Smooth muscle cell (in vitro differentiated cells): Measurements from ENCODE around the gene GTPBP6. TPM values are rescaled to one million over a fixed set of nuclear protein-coding genes. Genes with fewer than 3 reads are reported as not detected.

Experiments used
- DNase-seq: peaks from one replicate; lab custom pipeline; 2025; ENCODE audit not compliant: unreplicated experiment; lab: John Stamatoyannopoulos, UW
- H2AFZ ChIP-seq: fragments of 200-600 bp; sonication (generic); 2 replicates; pipeline ENCODE4 v1.6.0; 2016; ENCODE audit warnings: antibody characterized with exemption, low read depth, mild to moderate bottlenecking
- H3F3A ChIP-seq: fragments of 200-600 bp; sonication (generic); 2 replicates; pipeline ENCODE4 v1.6.0; 2017; ENCODE audit warnings: antibody characterized with exemption, low read depth
- H3K27ac ChIP-seq: fragments of 200-600 bp; sonication (generic); 2 replicates; pipeline ENCODE4 v1.5.1; 2016; ENCODE audit warnings: low read depth, mild to moderate bottlenecking
- H3K27me3 ChIP-seq: fragments of 200-600 bp; sonication (generic); 2 replicates; pipeline ENCODE4 v1.6.1; 2016; ENCODE audit warnings: low read depth, mild to moderate bottlenecking
- H3K36me3 ChIP-seq: fragments of 200-600 bp; sonication (generic); 2 replicates; pipeline ENCODE4 v1.5.1; 2016; ENCODE audit warnings: low read depth
- H3K4me1 ChIP-seq: fragments of 200-600 bp; sonication (generic); 2 replicates; pipeline ENCODE4 v1.5.1; 2016; ENCODE audit warnings: low read depth
- H3K4me2 ChIP-seq: fragments of 200-600 bp; sonication (generic); 2 replicates; pipeline ENCODE4 v1.6.0; 2016; ENCODE audit warnings: mild to moderate bottlenecking
- H3K4me3 ChIP-seq: fragments of 200-600 bp; sonication (generic); 2 replicates; pipeline ENCODE4 v1.5.1; 2016; ENCODE audit warnings: mild to moderate bottlenecking
- H3K79me2 ChIP-seq: fragments of 200-600 bp; sonication (generic); 2 replicates; pipeline ENCODE4 v1.6.0; 2016; ENCODE audit warnings: low read depth, mild to moderate bottlenecking
- H3K9ac ChIP-seq: fragments of 200-600 bp; sonication (generic); 2 replicates; pipeline ENCODE4 v1.6.0; 2016; ENCODE audit warnings: low read depth
- H3K9me3 ChIP-seq: fragments of 200-600 bp; sonication (generic); replicated peaks from 2 replicates; pipeline ENCODE4 v1.5.1; 2016; ENCODE audit warnings: low read depth
- H4K20me1 ChIP-seq: fragments of 200-600 bp; sonication (generic); 2 replicates; pipeline ENCODE4 v1.6.0; 2016; ENCODE audit warnings: low read depth
- WGBS: methylation state at CpG from one replicate; pipeline ENCODE4 v1.1.7; 2016; ENCODE audit warnings: low lambda C conversion rate; 5-methylcytosine and 5-hydroxymethylcytosine counted together
- polyA plus RNA-seq: library from polyadenylated mRNA; unstranded; fragments of >200 nt; fragmentation: Nextera tagmentation; extraction: Ambion mirVana; gene quantifications from 2 replicates; pipeline ENCODE4 v1.2.1, GENCODE V29; 2016
- total RNA-seq: library from RNA; depleted of rRNA; stranded (reverse); fragments of >200 nt; gene quantifications from 2 replicates; pipeline ENCODE4 v1.2.3, GENCODE V29; 2014
- TF ChIP-seq, protein P1 (sequence below): fragments of 200-600 bp; sonication (generic); IDR thresholded peaks from 2 replicates; pipeline ENCODE4 v1.5.1; 2017; ENCODE audit warnings: borderline replicate concordance, mild to moderate bottlenecking, antibody characterized with exemption; ENCODE audit not compliant: insufficient read depth, poor library complexity, severe bottlenecking

Gene GTPBP6
- total and polyA plus RNA-seq, 2 experiments from 2014 or later, result 25.3 to 59.5 TPM

GRCh38 chrX:276581-277201 lies 41.9 kb downstream of the GTPBP6 start:
- H3K9ac ChIP-seq, result peak overlapping the region; percentile 86

GRCh38 chrX:275967-276580 lies 42.5 kb downstream of the GTPBP6 start:
- no peak for DNase-seq
- TF ChIP-seq, protein P1, sequence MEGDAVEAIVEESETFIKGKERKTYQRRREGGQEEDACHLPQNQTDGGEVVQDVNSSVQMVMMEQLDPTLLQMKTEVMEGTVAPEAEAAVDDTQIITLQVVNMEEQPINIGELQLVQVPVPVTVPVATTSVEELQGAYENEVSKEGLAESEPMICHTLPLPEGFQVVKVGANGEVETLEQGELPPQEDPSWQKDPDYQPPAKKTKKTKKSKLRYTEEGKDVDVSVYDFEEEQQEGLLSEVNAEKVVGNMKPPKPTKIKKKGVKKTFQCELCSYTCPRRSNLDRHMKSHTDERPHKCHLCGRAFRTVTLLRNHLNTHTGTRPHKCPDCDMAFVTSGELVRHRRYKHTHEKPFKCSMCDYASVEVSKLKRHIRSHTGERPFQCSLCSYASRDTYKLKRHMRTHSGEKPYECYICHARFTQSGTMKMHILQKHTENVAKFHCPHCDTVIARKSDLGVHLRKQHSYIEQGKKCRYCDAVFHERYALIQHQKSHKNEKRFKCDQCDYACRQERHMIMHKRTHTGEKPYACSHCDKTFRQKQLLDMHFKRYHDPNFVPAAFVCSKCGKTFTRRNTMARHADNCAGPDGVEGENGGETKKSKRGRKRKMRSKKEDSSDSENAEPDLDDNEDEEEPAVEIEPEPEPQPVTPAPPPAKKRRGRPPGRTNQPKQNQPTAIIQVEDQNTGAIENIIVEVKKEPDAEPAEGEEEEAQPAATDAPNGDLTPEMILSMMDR, result no peak
- H3K4me1 ChIP-seq, result peaks cover 8% of the 10 kb centered on the region
- H3K79me2 ChIP-seq, result no peaks in the 10 kb centered on the region
- H3K9ac ChIP-seq, result peak overlapping the region; percentile 86
- no peaks in the 10 kb centered on the region for H3K27me3 ChIP-seq
- H3K4me3 ChIP-seq, result peak overlapping the region; percentile 73
- H3K36me3 ChIP-seq, result no peaks in the 10 kb centered on the region
- peak overlapping the region; percentile 74 for H3K27ac ChIP-seq
- WGBS, result 1% methylated on average over 30 of the region's 36 CpGs
- H3F3A ChIP-seq, result no peaks in the 10 kb centered on the region
- no peaks in the 10 kb centered on the region for H3K9me3 ChIP-seq
- H3K4me2 ChIP-seq, result peak overlapping the region; percentile 97
- no peaks in the 10 kb centered on the region for H4K20me1 ChIP-seq
- peak overlapping the region; percentile 83 for H2AFZ ChIP-seq

More at GRCh38 chrX:276581-277201, 41.9 kb downstream of the GTPBP6 start:
- peak overlapping the region; percentile 97 for H3K4me2 ChIP-seq
- TF ChIP-seq, protein P1, result no peak
- no peaks in the 10 kb centered on the region for H3K79me2 ChIP-seq
- no peaks in the 10 kb centered on the region for H4K20me1 ChIP-seq
- no peak for DNase-seq
- peak overlapping the region; percentile 83 for H2AFZ ChIP-seq
- peak overlapping the region; percentile 74 for H3K27ac ChIP-seq
- peaks cover 8% of the 10 kb centered on the region for H3K4me1 ChIP-seq
- no peaks in the 10 kb centered on the region for H3F3A ChIP-seq
- H3K9me3 ChIP-seq, result no peaks in the 10 kb centered on the region
- peak overlapping the region; percentile 73 for H3K4me3 ChIP-seq
- H3K36me3 ChIP-seq, result no peaks in the 10 kb centered on the region
- H3K27me3 ChIP-seq, result no peaks in the 10 kb centered on the region
- WGBS, result 3% methylated on average over 46 of the region's 49 CpGs

- H3K79me2 ChIP-seq, result no peaks in the 10 kb centered on the region
- DNase-seq, result no peak
- no peaks in the 10 kb centered on the region for H4K20me1 ChIP-seq
- no peaks in the 10 kb centered on the region for H3K27me3 ChIP-seq
- no peak overlapping the region for H3K27ac ChIP-seq
- H2AFZ ChIP-seq, result peak overlapping the region; percentile 83
- H3F3A ChIP-seq, result no peaks in the 10 kb centered on the region
- TF ChIP-seq, protein P1, result no peak
- no peaks in the 10 kb centered on the region for H3K9me3 ChIP-seq
- peak overlapping the region; percentile 73 for H3K4me3 ChIP-seq
- WGBS, result 25% methylated on average over 24 of the region's 32 CpGs
- H3K4me1 ChIP-seq, result peaks cover 8% of the 10 kb centered on the region
- H3K36me3 ChIP-seq, result no peaks in the 10 kb centered on the region
- peak overlapping the region; percentile 86 for H3K9ac ChIP-seq
- peak overlapping the region; percentile 97 for H3K4me2 ChIP-seq
Observed at GRCh38 chrX:275476-275966, 43.1 kb downstream of the GTPBP6 start.
